K562 (cell line): Measurements from ENCODE around the gene ARID3C. TPM values are rescaled to one million over a fixed set of nuclear protein-coding genes. Genes with fewer than 3 reads are reported as not detected.
A peak's percentile ranks its signal among the peaks of the same experiment; 100 is the strongest.

Source experiments
- CEBPB ChIP-seq: fragments of 450-650 bp; IDR thresholded peaks from 2 replicates; pipeline ENCODE4 v1.6.1; 2016; ENCODE audit warnings: missing genetic modification characterization, missing compliant biosample characterization
- EP400 ChIP-seq: fragments of 450-650 bp; IDR thresholded peaks from 2 replicates; pipeline ENCODE4 v1.6.1; 2017; ENCODE audit warnings: antibody characterized with exemption, mild to moderate bottlenecking, moderate library complexity
- EWSR1 ChIP-seq: fragments of 450-650 bp; IDR thresholded peaks from 2 replicates; pipeline ENCODE4 v1.6.1; 2018; ENCODE audit warnings: borderline replicate concordance, mild to moderate bottlenecking, low read depth, moderate library complexity; ENCODE audit not compliant: partially characterized antibody
- FOXM1 ChIP-seq, 2 experiments: fragments of 450-650 bp in 1 of 2; sonication (generic) in 1 of 2; formaldehyde crosslinking in 1 of 2; IDR thresholded peaks; 2 replicates each; pipeline versions ENCODE4 v1.6.1 to v1.9.0; 2017 to 2022; ENCODE audit warnings: low read depth in 2 of 2, mild to moderate bottlenecking in 2 of 2, missing genetic modification reagents in 1 of 2, moderate library complexity in 1 of 2
- HNRNPL ChIP-seq: fragments of 200-400 bp; formaldehyde crosslinking; IDR thresholded peaks from 2 replicates; pipeline ENCODE4 v1.6.1; 2017; ENCODE audit warnings: low read depth, mild to moderate bottlenecking, low read length
- MEIS2 ChIP-seq: fragments of 450-650 bp; IDR thresholded peaks from 2 replicates; pipeline ENCODE4 v1.6.1; 2014; ENCODE audit warnings: mild to moderate bottlenecking; ENCODE audit not compliant: partially characterized antibody
- MXI1 ChIP-seq: IDR thresholded peaks from 2 replicates; pipeline ENCODE4 v1.6.1; 2011; ENCODE audit warnings: low read depth, mild to moderate bottlenecking, improper control_type of control experiment, low read length
- NRF1 ChIP-seq, 2 experiments: fragments of 450-650 bp; IDR thresholded peaks in 1 of 2; conservative IDR thresholded peaks in 1 of 2; 2 replicates each; pipeline ENCODE4 v1.6.1; 2014; ENCODE audit warnings: mild to moderate bottlenecking in 2 of 2
- SIN3A ChIP-seq, 2 experiments: fragments of 150-350 bp in 1 of 2; IDR thresholded peaks; 2 replicates each; pipeline ENCODE4 v1.6.1; 2011 to 2016; ENCODE audit warnings: borderline replicate concordance in 2 of 2, low read depth in 2 of 2, low read length in 2 of 2, mild to moderate bottlenecking in 2 of 2, moderate library complexity in 2 of 2; ENCODE audit not compliant: control insufficient read depth in 1 of 2
- SMAD4 ChIP-seq: fragments of 250-450 bp; sonication (Bioruptor Pico); conservative IDR thresholded peaks from 2 replicates; pipeline ENCODE4 v1.8.0; 2021; ENCODE audit warnings: inconsistent platforms, mild to moderate bottlenecking, moderate library complexity
- SPI1 ChIP-seq: IDR thresholded peaks from 2 replicates; pipeline ENCODE4 v1.6.1; 2011; ENCODE audit warnings: low read depth, low read length, control low read depth, borderline replicate concordance
- SUPT5H ChIP-seq: fragments of 450-650 bp; IDR thresholded peaks from 2 replicates; pipeline ENCODE4 v1.6.1; 2016
- TBP ChIP-seq: optimal IDR thresholded peaks from 2 replicates; pipeline ENCODE3; 2011; ENCODE audit warnings: low read depth, low read length, improper control_type of control experiment
- ZNF668 ChIP-seq: fragments of 250-450 bp; sonication (Bioruptor Pico); IDR thresholded peaks from 2 replicates; pipeline ENCODE4 v1.8.0; 2022; ENCODE audit warnings: mild to moderate bottlenecking, inconsistent platforms
- ZNF695 ChIP-seq: fragments of 450-650 bp; formaldehyde crosslinking; IDR thresholded peaks from 2 replicates; pipeline ENCODE4 v1.4.0; 2020; ENCODE audit warnings: mild to moderate bottlenecking, moderate library complexity
- polyA plus RNA-seq, 8 experiments: library from polyadenylated mRNA; depleted of rRNA in 4 of 8; stranded (reverse) in 5 of 8; unstranded in 3 of 8; fragments of >200 nt; fragmentation: Nextera tagmentation in 2 of 8; fragmentation: Illumina TruSeq in 1 of 8; extraction: Ambion mirVana in 2 of 8; extraction: Trizol in 1 of 8; gene quantifications; 2 replicates each; pipeline versions ENCODE4 v1.2.1 to v1.2.3, GENCODE V29; 2011 to 2014; ENCODE audit warnings: inconsistent platforms in 1 of 8, missing spikeins in 1 of 8
- total RNA-seq, 7 experiments: library from RNA; depleted of rRNA in 6 of 7; stranded (reverse); fragments of >200 nt in 6 of 7; fragmentation: Illumina TruSeq in 2 of 7; extraction: Trizol in 2 of 7; gene quantifications; 2 replicates each; pipeline versions ENCODE4 v1.2.1 to v1.2.3, GENCODE V29; 2011 to 2021; ENCODE audit warnings: low replicate concordance in 1 of 7
- TF ChIP-seq, protein P1 (sequence below): fragments of 450-650 bp; IDR thresholded peaks from 2 replicates; pipeline ENCODE4 v1.6.1; 2017; ENCODE audit warnings: antibody characterized with exemption, mild to moderate bottlenecking
- TF ChIP-seq, protein P2 (sequence below): fragments of 450-650 bp; IDR thresholded peaks from 2 replicates; pipeline ENCODE4 v1.6.1; 2016; ENCODE audit warnings: low read depth, mild to moderate bottlenecking, moderate library complexity
- TF ChIP-seq, protein P3 (sequence below): fragments of 250-450 bp; sonication (Bioruptor Pico); IDR thresholded peaks from 2 replicates; pipeline ENCODE4 v1.5.0; 2021
- TF ChIP-seq, protein P4 (sequence below): fragments of 250-450 bp; sonication (Bioruptor Pico); IDR thresholded peaks from 2 replicates; pipeline ENCODE4 v1.6.1; 2021; ENCODE audit warnings: mild to moderate bottlenecking
- TF ChIP-seq, protein P5 (sequence below): fragments of 250-450 bp; sonication (Bioruptor Pico); IDR thresholded peaks from 2 replicates; pipeline ENCODE4 v1.8.0; 2022; ENCODE audit warnings: inconsistent platforms, mild to moderate bottlenecking, moderate library complexity, borderline replicate concordance

The ARID3C gene
- total and polyA plus RNA-seq, 9 of the 15 experiments (the other 6 are each of a cell fraction or from before 2014, with no cell fraction given), result not detected

DNA sequence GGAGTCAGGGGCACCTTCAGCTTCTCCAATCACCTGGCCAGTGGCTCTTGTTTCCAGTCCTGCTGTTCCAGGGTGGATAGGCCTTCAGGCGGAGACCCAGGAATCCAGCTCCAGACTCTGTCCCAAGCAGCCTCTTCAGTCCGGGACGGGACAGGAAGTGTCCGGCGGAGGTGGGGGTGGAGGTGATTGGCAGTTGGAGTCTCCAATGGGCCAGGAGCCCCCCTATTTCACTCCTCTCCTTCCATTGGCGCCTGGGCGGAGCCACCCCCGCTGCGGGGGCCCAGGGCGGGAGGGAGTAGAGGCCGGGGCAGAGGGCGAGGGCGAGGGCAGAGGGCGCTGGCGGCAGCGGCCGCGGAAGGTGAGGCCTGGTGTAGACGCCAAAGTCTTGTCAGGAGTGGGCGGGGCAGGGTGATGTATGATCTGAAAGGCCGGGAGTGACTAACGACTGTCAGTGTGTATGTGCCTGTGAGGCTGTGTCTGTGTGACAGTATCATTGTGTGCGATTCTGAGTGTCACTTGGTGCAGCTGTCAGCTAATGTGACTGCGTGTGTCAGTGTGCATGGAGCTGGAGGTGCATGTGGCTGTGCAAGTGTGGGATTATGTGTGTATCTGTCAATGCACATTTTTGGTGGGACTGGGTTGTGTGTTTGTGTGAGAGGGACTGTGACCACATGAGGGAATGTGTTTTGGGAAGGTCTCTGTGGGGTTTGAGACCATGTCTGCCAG, 23.2 kb upstream of the ARID3C start, which contains the start of gene IL11RA (continued):
- TF ChIP-seq MEIS2 (peak; percentile 99), FOXM1 (IDR thresholded peaks at IDR 0.05; ENCODE audit: low read depth) (no peak), FOXM1 (CRISPR knock-in tag; IDR thresholded peaks at IDR 0.05; ENCODE audit: low read depth) (no peak), CEBPB (tag) (no peak), SMAD4 (CRISPR knock-in tag) (peak; percentile 59), TBP (peak; percentile 44), SPI1 (peak; percentile 41; the same call in 1 of the 2 replicates), NRF1 (conservative IDR thresholded peaks at IDR 0.05 in 1 of 2, IDR thresholded peaks at IDR 0.05 in 1 of 2) (peak; percentile 45 to 46; a peak in 3 of 4 replicates), ZNF668 (CRISPR knock-in tag) (no peak), SIN3A (IDR thresholded peaks at IDR 0.05; ENCODE audit: borderline replicate concordance in 2 of 2, control insufficient read depth in 1 of 2, low read depth in 2 of 2, low read length in 2 of 2) (peak; percentile 47 to 67; a peak in 2 of 4 replicates), HNRNPL (peak; percentile 96), EWSR1 (no peak), ZNF695 (CRISPR knock-in tag) (no peak), SUPT5H (peak; percentile 31; the same call in 1 of the 2 replicates), MXI1 (no peak), EP400 (no peak)
- TF ChIP-seq, protein P1, sequence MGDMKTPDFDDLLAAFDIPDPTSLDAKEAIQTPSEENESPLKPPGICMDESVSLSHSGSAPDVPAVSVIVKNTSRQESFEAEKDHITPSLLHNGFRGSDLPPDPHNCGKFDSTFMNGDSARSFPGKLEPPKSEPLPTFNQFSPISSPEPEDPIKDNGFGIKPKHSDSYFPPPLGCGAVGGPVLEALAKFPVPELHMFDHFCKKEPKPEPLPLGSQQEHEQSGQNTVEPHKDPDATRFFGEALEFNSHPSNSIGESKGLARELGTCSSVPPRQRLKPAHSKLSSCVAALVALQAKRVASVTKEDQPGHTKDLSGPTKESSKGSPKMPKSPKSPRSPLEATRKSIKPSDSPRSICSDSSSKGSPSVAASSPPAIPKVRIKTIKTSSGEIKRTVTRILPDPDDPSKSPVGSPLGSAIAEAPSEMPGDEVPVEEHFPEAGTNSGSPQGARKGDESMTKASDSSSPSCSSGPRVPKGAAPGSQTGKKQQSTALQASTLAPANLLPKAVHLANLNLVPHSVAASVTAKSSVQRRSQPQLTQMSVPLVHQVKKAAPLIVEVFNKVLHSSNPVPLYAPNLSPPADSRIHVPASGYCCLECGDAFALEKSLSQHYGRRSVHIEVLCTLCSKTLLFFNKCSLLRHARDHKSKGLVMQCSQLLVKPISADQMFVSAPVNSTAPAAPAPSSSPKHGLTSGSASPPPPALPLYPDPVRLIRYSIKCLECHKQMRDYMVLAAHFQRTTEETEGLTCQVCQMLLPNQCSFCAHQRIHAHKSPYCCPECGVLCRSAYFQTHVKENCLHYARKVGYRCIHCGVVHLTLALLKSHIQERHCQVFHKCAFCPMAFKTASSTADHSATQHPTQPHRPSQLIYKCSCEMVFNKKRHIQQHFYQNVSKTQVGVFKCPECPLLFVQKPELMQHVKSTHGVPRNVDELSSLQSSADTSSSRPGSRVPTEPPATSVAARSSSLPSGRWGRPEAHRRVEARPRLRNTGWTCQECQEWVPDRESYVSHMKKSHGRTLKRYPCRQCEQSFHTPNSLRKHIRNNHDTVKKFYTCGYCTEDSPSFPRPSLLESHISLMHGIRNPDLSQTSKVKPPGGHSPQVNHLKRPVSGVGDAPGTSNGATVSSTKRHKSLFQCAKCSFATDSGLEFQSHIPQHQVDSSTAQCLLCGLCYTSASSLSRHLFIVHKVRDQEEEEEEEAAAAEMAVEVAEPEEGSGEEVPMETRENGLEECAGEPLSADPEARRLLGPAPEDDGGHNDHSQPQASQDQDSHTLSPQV, result no peak
- TF ChIP-seq, protein P2, sequence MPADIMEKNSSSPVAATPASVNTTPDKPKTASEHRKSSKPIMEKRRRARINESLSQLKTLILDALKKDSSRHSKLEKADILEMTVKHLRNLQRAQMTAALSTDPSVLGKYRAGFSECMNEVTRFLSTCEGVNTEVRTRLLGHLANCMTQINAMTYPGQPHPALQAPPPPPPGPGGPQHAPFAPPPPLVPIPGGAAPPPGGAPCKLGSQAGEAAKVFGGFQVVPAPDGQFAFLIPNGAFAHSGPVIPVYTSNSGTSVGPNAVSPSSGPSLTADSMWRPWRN, result no peak
- TF ChIP-seq, protein P3, sequence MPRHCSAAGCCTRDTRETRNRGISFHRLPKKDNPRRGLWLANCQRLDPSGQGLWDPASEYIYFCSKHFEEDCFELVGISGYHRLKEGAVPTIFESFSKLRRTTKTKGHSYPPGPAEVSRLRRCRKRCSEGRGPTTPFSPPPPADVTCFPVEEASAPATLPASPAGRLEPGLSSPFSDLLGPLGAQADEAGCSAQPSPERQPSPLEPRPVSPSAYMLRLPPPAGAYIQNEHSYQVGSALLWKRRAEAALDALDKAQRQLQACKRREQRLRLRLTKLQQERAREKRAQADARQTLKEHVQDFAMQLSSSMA (CRISPR knock-in tag), result peak; percentile 65; the same call in 1 of the 2 replicates
- TF ChIP-seq, protein P4, sequence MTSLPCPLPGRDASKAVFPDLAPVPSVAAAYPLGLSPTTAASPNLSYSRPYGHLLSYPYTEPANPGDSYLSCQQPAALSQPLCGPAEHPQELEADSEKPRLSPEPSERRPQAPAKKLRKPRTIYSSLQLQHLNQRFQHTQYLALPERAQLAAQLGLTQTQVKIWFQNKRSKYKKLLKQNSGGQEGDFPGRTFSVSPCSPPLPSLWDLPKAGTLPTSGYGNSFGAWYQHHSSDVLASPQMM (CRISPR knock-in tag), result no peak
- TF ChIP-seq, protein P5, sequence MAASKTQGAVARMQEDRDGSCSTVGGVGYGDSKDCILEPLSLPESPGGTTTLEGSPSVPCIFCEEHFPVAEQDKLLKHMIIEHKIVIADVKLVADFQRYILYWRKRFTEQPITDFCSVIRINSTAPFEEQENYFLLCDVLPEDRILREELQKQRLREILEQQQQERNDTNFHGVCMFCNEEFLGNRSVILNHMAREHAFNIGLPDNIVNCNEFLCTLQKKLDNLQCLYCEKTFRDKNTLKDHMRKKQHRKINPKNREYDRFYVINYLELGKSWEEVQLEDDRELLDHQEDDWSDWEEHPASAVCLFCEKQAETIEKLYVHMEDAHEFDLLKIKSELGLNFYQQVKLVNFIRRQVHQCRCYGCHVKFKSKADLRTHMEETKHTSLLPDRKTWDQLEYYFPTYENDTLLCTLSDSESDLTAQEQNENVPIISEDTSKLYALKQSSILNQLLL (CRISPR knock-in tag), result no peak
